ENCODE measurements around the gene UBAP2L.

- TF ChIP-seq POLR2A (IDR thresholded peaks at IDR 0.05; ENCODE audit: low read length): no peak
- TF ChIP-seq GATA1 (IDR thresholded peaks at IDR 0.05; ENCODE audit: low read depth, low read length): no peak
Measured at GRCh38 chr1:154199563-154199879, 21.2 kb upstream of the UBAP2L start.
